Kasumi-1 (cell line): ENCODE results near the gene FASTK.
A peak's percentile ranks its signal among the peaks of the same experiment; 100 is the strongest.

ENCODE experiments used
- DNase-seq, 2 experiments: peaks; one replicate each; lab custom pipeline; 2025; lab: John Stamatoyannopoulos, UW

Gene FASTK

GRCh38 chr7:151082141-151083070, 1.8 kb upstream of the FASTK start:
- DNase-seq, result no peak

- DNase-seq, result no peak
These were observed 827 bp upstream of the FASTK start for GRCh38 chr7:151081170-151082101.

- peak in 1 of 2 experiments; percentile 19 for DNase-seq
These were observed 515 bp downstream of the FASTK start for GRCh38 chr7:151080067-151080521.

- no peak for DNase-seq
These were observed 1.3 kb downstream of the FASTK start for GRCh38 chr7:151079199-151079910.

- DNase-seq, result no peak
These were observed 2.2 kb downstream of the FASTK start for GRCh38 chr7:151078233-151079040.

- DNase-seq, result no peak
These were observed 2.8 kb downstream of the FASTK start for GRCh38 chr7:151077705-151078232.

- DNase-seq, result no peak
These were observed 3.5 kb downstream of the FASTK start for GRCh38 chr7:151076863-151077704.

GRCh38 chr7:151075978-151076426, 4.6 kb downstream of the FASTK start:
- no peak for DNase-seq

- DNase-seq, result no peak
These were observed 5.0 kb downstream of the FASTK start for GRCh38 chr7:151075662-151075971.

GRCh38 chr7:151074817-151075661, 5.6 kb downstream of the FASTK start:
- no peak for DNase-seq

GRCh38 chr7:151073990-151074389, 6.6 kb downstream of the FASTK start:
- no peak for DNase-seq

GRCh38 chr7:151071032-151071866, 9.4 kb downstream of the FASTK start:
- no peak for DNase-seq

GRCh38 chr7:151070574-151070960, 10.0 kb downstream of the FASTK start:
- no peak for DNase-seq

- DNase-seq, result no peak
These were observed 10.6 kb downstream of the FASTK start for GRCh38 chr7:151069841-151070573.

GRCh38 chr7:151068069-151068773, 12.4 kb downstream of the FASTK start:
- no peak for DNase-seq

GRCh38 chr7:151066273-151066974, 14.2 kb downstream of the FASTK start:
- no peak for DNase-seq
